K562 (cell line): ENCODE measurements around the gene SLC39A7. TPM values are rescaled to one million over a fixed set of nuclear protein-coding genes. Genes with fewer than 3 reads are reported as not detected.

Experiments
- CBX8 ChIP-seq: fragments of 200-600 bp; sonication (generic); IDR thresholded peaks from 2 replicates; pipeline ENCODE4 v1.6.1; 2012; ENCODE audit warnings: borderline replicate concordance, mixed run types, low read depth, mild to moderate bottlenecking, moderate library complexity, mixed read lengths, low read length, control low read depth, inconsistent platforms; ENCODE audit not compliant: poor library complexity, severe bottlenecking; ENCODE audit errors: extremely low read depth
- HES1 ChIP-seq: fragments of 450-650 bp; IDR thresholded peaks from 2 replicates; pipeline ENCODE4 v1.6.1; 2016; ENCODE audit warnings: low read depth, mild to moderate bottlenecking, moderate library complexity
- HMGXB4 ChIP-seq: sonication (generic); formaldehyde crosslinking; IDR thresholded peaks from 2 replicates; pipeline ENCODE4 v1.8.1; 2023; ENCODE audit warnings: mild to moderate bottlenecking, missing genetic modification reagents
- HNRNPUL1 ChIP-seq: fragments of 200-400 bp; formaldehyde crosslinking; IDR thresholded peaks from 2 replicates; pipeline ENCODE4 v1.6.1; 2017; ENCODE audit warnings: low read length
- MXI1 ChIP-seq: IDR thresholded peaks from 2 replicates; pipeline ENCODE4 v1.6.1; 2011; ENCODE audit warnings: low read depth, mild to moderate bottlenecking, improper control_type of control experiment, low read length
- SLC30A9 ChIP-seq: fragments of 250-450 bp; sonication (Bioruptor Pico); IDR thresholded peaks from 2 replicates; pipeline ENCODE4 v1.8.0; 2022; ENCODE audit warnings: mild to moderate bottlenecking, moderate library complexity
- ZEB2 ChIP-seq: fragments of 450-650 bp; IDR thresholded peaks from 2 replicates; pipeline ENCODE4 v1.6.1; 2016
- ZNF384 ChIP-seq: IDR thresholded peaks from 2 replicates; pipeline ENCODE4 v1.6.1; 2012; ENCODE audit warnings: low read depth, low read length, improper control_type of control experiment
- ZNF407 ChIP-seq: fragments of 450-650 bp; IDR thresholded peaks from 2 replicates; pipeline ENCODE4 v1.6.1; 2016; ENCODE audit warnings: low read depth
- ZNF449 ChIP-seq: fragments of 250-450 bp; sonication (Bioruptor Pico); IDR thresholded peaks from 2 replicates; pipeline ENCODE4 v1.8.0; 2022; ENCODE audit warnings: moderate library complexity, mild to moderate bottlenecking, inconsistent platforms
- ZZZ3 ChIP-seq: fragments of 450-650 bp; IDR thresholded peaks from 2 replicates; pipeline ENCODE4 v1.6.1; 2016; ENCODE audit warnings: antibody characterized with exemption, mild to moderate bottlenecking, moderate library complexity
- polyA plus RNA-seq, 8 experiments: library from polyadenylated mRNA; depleted of rRNA in 4 of 8; stranded (reverse) in 5 of 8; unstranded in 3 of 8; fragments of >200 nt; fragmentation: Nextera tagmentation in 2 of 8; fragmentation: Illumina TruSeq in 1 of 8; extraction: Ambion mirVana in 2 of 8; extraction: Trizol in 1 of 8; gene quantifications; 2 replicates each; pipeline versions ENCODE4 v1.2.1 to v1.2.3, GENCODE V29; 2011 to 2014; ENCODE audit warnings: inconsistent platforms in 1 of 8, missing spikeins in 1 of 8
- total RNA-seq, 7 experiments: library from RNA; depleted of rRNA in 6 of 7; stranded (reverse); fragments of >200 nt in 6 of 7; fragmentation: Illumina TruSeq in 2 of 7; extraction: Trizol in 2 of 7; gene quantifications; 2 replicates each; pipeline versions ENCODE4 v1.2.1 to v1.2.3, GENCODE V29; 2011 to 2021; ENCODE audit warnings: low replicate concordance in 1 of 7

SLC39A7 gene
- total and polyA plus RNA-seq, 9 of the 15 experiments (the other 6 are each of a cell fraction or from before 2014, with no cell fraction given) = 21.7 to 169 (median 121) TPM

- TF ChIP-seq ZNF449 (CRISPR knock-in tag) (no peak), MXI1 (peak; percentile 78), HNRNPUL1 (no peak), ZZZ3 (peak; percentile 76), HES1 (no peak), ZNF407 (no peak), ZNF384 (0 out of 2 replicates have a peak, but pooled peaks have one; percentile 3), CBX8 (no peak), SLC30A9 (no peak), HMGXB4 (CRISPR knock-in tag) (peak; percentile 96), ZEB2 (no peak)
Measured at GRCh38 chr6:33200219-33201146, at the start of gene SLC39A7, which contains the start of gene RXRB (continued).
